ENCODE data around the gene KIAA1210.

- TF ChIP-seq, protein P1, sequence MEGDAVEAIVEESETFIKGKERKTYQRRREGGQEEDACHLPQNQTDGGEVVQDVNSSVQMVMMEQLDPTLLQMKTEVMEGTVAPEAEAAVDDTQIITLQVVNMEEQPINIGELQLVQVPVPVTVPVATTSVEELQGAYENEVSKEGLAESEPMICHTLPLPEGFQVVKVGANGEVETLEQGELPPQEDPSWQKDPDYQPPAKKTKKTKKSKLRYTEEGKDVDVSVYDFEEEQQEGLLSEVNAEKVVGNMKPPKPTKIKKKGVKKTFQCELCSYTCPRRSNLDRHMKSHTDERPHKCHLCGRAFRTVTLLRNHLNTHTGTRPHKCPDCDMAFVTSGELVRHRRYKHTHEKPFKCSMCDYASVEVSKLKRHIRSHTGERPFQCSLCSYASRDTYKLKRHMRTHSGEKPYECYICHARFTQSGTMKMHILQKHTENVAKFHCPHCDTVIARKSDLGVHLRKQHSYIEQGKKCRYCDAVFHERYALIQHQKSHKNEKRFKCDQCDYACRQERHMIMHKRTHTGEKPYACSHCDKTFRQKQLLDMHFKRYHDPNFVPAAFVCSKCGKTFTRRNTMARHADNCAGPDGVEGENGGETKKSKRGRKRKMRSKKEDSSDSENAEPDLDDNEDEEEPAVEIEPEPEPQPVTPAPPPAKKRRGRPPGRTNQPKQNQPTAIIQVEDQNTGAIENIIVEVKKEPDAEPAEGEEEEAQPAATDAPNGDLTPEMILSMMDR (IDR thresholded peaks at IDR 0.05): no peak
- TF ChIP-seq POLR2A (IDR thresholded peaks at IDR 0.05): no peak
Measured at GRCh38 chrX:119155416-119156035, 27.9 kb upstream of the KIAA1210 start.
